IMR-90 (cell line): ENCODE data around the gene ERAP2. TPM values are rescaled to one million over a fixed set of nuclear protein-coding genes. Genes with fewer than 3 reads are reported as not detected.
A peak's percentile ranks its signal among the peaks of the same experiment; 100 is the strongest.

Experiments used
- ATAC-seq: fragments of 200-7000 bp; cut with Tn5 transposase; 2 replicates; pipeline ENCODE4 v1.9.1; 2020; ENCODE audit warnings: low read depth, mild to moderate bottlenecking, moderate library complexity
- BruUV-seq: library from RNA; stranded (reverse); fragments of 400-500 nt; replicated peaks from 2 replicates; lab custom pipeline; 2021; lab: Mats Ljungman, UMichigan
- CTCF ChIA-PET: fragments of 300-600 bp; formaldehyde crosslinking; extraction: SDS; loops from one replicate; lab custom pipeline; 2021; ENCODE audit warnings: antibody characterized with exemption; lab: Yijun Ruan, JAX
- POLR2A ChIA-PET: fragments of 300-600 bp; sonication (Branson Sonifier 250); formaldehyde crosslinking; loops from one replicate; lab custom pipeline; 2022; ENCODE audit warnings: antibody characterized with exemption; ENCODE audit not compliant: unreplicated experiment; lab: Charles Lee
- DNase-seq: peaks from one replicate; pipeline ENCODE4 v3.0.0; 2013
- H2AFZ ChIP-seq: replicated peaks from 2 replicates; pipeline ENCODE3; 2013; ENCODE audit warnings: low read length, mild to moderate bottlenecking; ENCODE audit not compliant: poor library complexity
- H2AK5ac ChIP-seq: 2 replicates; pipeline ENCODE4 v1.6.1; 2013; ENCODE audit warnings: low read depth, low read length, inconsistent platforms
- H2AK9ac ChIP-seq: replicated peaks from 2 replicates; pipeline ENCODE3; 2013; ENCODE audit warnings: mild to moderate bottlenecking, low read depth, low read length, moderate library complexity; ENCODE audit not compliant: poor library complexity
- H2BK120ac ChIP-seq: 2 replicates; pipeline ENCODE4 v1.6.1; 2013; ENCODE audit warnings: low read depth, low read length, inconsistent platforms
- H2BK15ac ChIP-seq: 3 replicates; pipeline ENCODE4 v1.6.1; 2013; ENCODE audit warnings: low read depth, low read length, inconsistent platforms
- H2BK20ac ChIP-seq: 2 replicates; pipeline ENCODE4 v1.6.1; 2013; ENCODE audit warnings: low read depth, mild to moderate bottlenecking, inconsistent platforms, low read length, moderate library complexity
- H2BK5ac ChIP-seq: 2 replicates; pipeline ENCODE4 v1.6.1; 2013; ENCODE audit warnings: mild to moderate bottlenecking, low read depth, low read length, inconsistent platforms; ENCODE audit not compliant: poor library complexity, severe bottlenecking
- H3K14ac ChIP-seq: replicated peaks from 2 replicates; pipeline ENCODE4 v1.6.1; 2013; ENCODE audit warnings: low read depth, low read length, inconsistent platforms
- H3K18ac ChIP-seq: 2 replicates; pipeline ENCODE4 v1.6.1; 2013; ENCODE audit warnings: low read depth, low read length, control low read depth
- H3K23ac ChIP-seq: 2 replicates; pipeline ENCODE4 v1.6.1; 2013; ENCODE audit warnings: low read depth, low read length, inconsistent platforms
- H3K27ac ChIP-seq: 2 replicates; pipeline ENCODE4 v1.5.1; 2013; ENCODE audit warnings: mild to moderate bottlenecking, control low read depth, low read length; ENCODE audit not compliant: insufficient read depth
- H3K27me3 ChIP-seq: 2 replicates; pipeline ENCODE4 v1.6.1; 2013; ENCODE audit warnings: low read length; ENCODE audit not compliant: control insufficient read depth, insufficient read depth
- H3K36me3 ChIP-seq: 2 replicates; pipeline ENCODE4 v1.6.1; 2013; ENCODE audit warnings: low read length, mixed read lengths; ENCODE audit not compliant: control insufficient read depth, insufficient read depth
- H3K4ac ChIP-seq: 2 replicates; pipeline ENCODE4 v1.6.1; 2013; ENCODE audit warnings: low read depth, low read length, inconsistent platforms
- H3K4me1 ChIP-seq: 2 replicates; pipeline ENCODE4 v1.6.1; 2013; ENCODE audit warnings: low read length, mixed read lengths; ENCODE audit not compliant: control insufficient read depth, insufficient read depth
- H3K4me2 ChIP-seq: 2 replicates; pipeline ENCODE4 v1.6.1; 2013; ENCODE audit warnings: low read depth, mild to moderate bottlenecking, control low read depth, low read length, moderate library complexity
- H3K4me3 ChIP-seq: 2 replicates; pipeline ENCODE4 v1.5.1; 2013; ENCODE audit warnings: low read depth, mild to moderate bottlenecking, control low read depth, low read length, moderate library complexity; ENCODE audit not compliant: insufficient read depth
- H3K56ac ChIP-seq: 2 replicates; pipeline ENCODE4 v1.6.1; 2013; ENCODE audit warnings: low read length, inconsistent platforms; ENCODE audit not compliant: insufficient read depth; ENCODE audit errors: extremely low read depth
- H3K79me1 ChIP-seq, 2 experiments: 2 replicates each; pipeline ENCODE4 v1.6.1; 2013; ENCODE audit warnings: low read length in 2 of 2, inconsistent platforms in 1 of 2, low read depth in 1 of 2
- H3K9ac ChIP-seq: 2 replicates; pipeline ENCODE4 v1.6.1; 2013; ENCODE audit warnings: low read depth, low read length, control low read depth
- H3K9me1 ChIP-seq: 2 replicates; pipeline ENCODE4 v1.6.1; 2013; ENCODE audit warnings: low read length, inconsistent platforms; ENCODE audit not compliant: insufficient read depth
- H3K9me3 ChIP-seq: 2 replicates; pipeline ENCODE4 v1.6.1; 2013; ENCODE audit warnings: low read length; ENCODE audit not compliant: control insufficient read depth, insufficient read depth
- H4K20me1 ChIP-seq: 2 replicates; pipeline ENCODE4 v1.6.1; 2013; ENCODE audit warnings: low read length, inconsistent platforms; ENCODE audit not compliant: insufficient read depth
- H4K5ac ChIP-seq: 2 replicates; pipeline ENCODE4 v1.6.1; 2013; ENCODE audit warnings: mild to moderate bottlenecking, low read depth, low read length, control low read depth
- H4K8ac ChIP-seq, 2 experiments: 2 replicates each; pipeline ENCODE4 v1.6.1; 2013; ENCODE audit warnings: low read depth in 2 of 2, low read length in 2 of 2, control low read depth in 1 of 2, inconsistent platforms in 1 of 2
- H4K91ac ChIP-seq: 2 replicates; pipeline ENCODE4 v1.6.1; 2013; ENCODE audit warnings: low read depth, low read length, inconsistent platforms; ENCODE audit not compliant: insufficient read depth
- CEBPB ChIP-seq: IDR thresholded peaks from 2 replicates; pipeline ENCODE4 v1.6.1; 2012; ENCODE audit warnings: low read depth, low read length, improper control_type of control experiment
- RFX5 ChIP-seq: IDR thresholded peaks from 2 replicates; pipeline ENCODE4 v1.8.0; 2012; ENCODE audit warnings: low read depth, mild to moderate bottlenecking, low read length, moderate library complexity
- WGBS, 2 experiments: methylation state at CpG; one replicate each; pipeline versions ENCODE4 v1.1.5 to v1.1.7; 2013; ENCODE audit warnings: missing lambda C conversion rate in 2 of 2; ENCODE audit not compliant: insufficient read length in 1 of 2; ENCODE audit errors: extremely low coverage in 2 of 2; 5-methylcytosine and 5-hydroxymethylcytosine counted together
- dilution Hi-C: fragments of 300-500 bp; cut with HindIII; formaldehyde crosslinking; loops from one replicate; pipeline ENCODE4 v1.14.3; 2018; ENCODE audit warnings: low sequenced_read_pairs; ENCODE audit not compliant: unreplicated experiment
- in situ Hi-C: fragments of 300-500 bp; cut with MboI; formaldehyde crosslinking; loops from 3 replicates; pipeline ENCODE4 v1.14.3; 2019; ENCODE audit warnings: low sequenced_read_pairs, inconsistent platforms, mixed read lengths
- intact Hi-C: fragments of 100-400 bp; cut with micrococcal nuclease; formaldehyde crosslinking; loops from 2 replicates; pipeline ENCODE4 v1.10.0; 2022
- polyA plus RNA-seq, 3 experiments: library from polyadenylated mRNA; depleted of rRNA; stranded (reverse); fragments of >200 nt; gene quantifications; 2 replicates each; pipeline ENCODE4 v1.2.3, GENCODE V29; 2012; ENCODE audit warnings: low replicate concordance in 1 of 3
- total RNA-seq: library from RNA; depleted of rRNA; stranded (reverse); fragments of >200 nt; gene quantifications from 2 replicates; pipeline ENCODE4 v1.2.3, GENCODE V29; 2012

Gene ERAP2
- total and polyA plus RNA-seq, 2 of the 4 experiments (the other 2 are of a cell fraction), result 10.6 to 21.3 TPM

GRCh38 chr5:96874631-96875030 lies 1.7 kb upstream of the ERAP2 start:
- no peak overlapping the region for H2BK15ac ChIP-seq
- in situ Hi-C loops, result loop anchor here (5.0 kb wide), 1 partner anchor 288 kb away; no protein-coding TSS in a partner anchor
- TF ChIP-seq CEBPB (no peak), RFX5 (no peak)
- H4K20me1 ChIP-seq, result no peaks in the 10 kb centered on the region
- H3K18ac ChIP-seq, result no peak overlapping the region
- H2AK5ac ChIP-seq, result no peak overlapping the region
- H4K5ac ChIP-seq, result no peak overlapping the region
- peaks cover 4% of the 10 kb centered on the region for H3K4me1 ChIP-seq
- H2AK9ac ChIP-seq, result peak overlapping the region; percentile 55
- H3K23ac ChIP-seq, result no peak overlapping the region
- H3K56ac ChIP-seq, result no peak overlapping the region
- H3K27me3 ChIP-seq, result no peaks in the 10 kb centered on the region
- no peak overlapping the region for H3K9ac ChIP-seq
- CTCF ChIA-PET, result interaction anchor here (0.9 kb wide), 1 partner anchor 276 kb away, joined by 5 read pairs; no protein-coding TSS in a partner anchor
- intact Hi-C loops, result no loop called here
- ATAC-seq, result no peak
- no peak overlapping the region for H3K27ac ChIP-seq
- no peaks in the 10 kb centered on the region for H3K9me3 ChIP-seq
- H2BK20ac ChIP-seq, result no peak overlapping the region
- POLR2A ChIA-PET, result no interaction called here
- H3K9me1 ChIP-seq, result peaks cover 1% of the 10 kb centered on the region
- H2BK120ac ChIP-seq, result no peak overlapping the region
- H3K4me2 ChIP-seq, result no peak overlapping the region
- no peak overlapping the region for H4K8ac ChIP-seq
- H2BK5ac ChIP-seq, result no peak overlapping the region
- H3K4ac ChIP-seq, result no peak overlapping the region
- no peak for DNase-seq
- dilution Hi-C loops, result loop anchor here (25.0 kb wide), 1 partner anchor 288 kb away; no protein-coding TSS in a partner anchor
- no TSS peak for BruUV-seq
- no peak overlapping the region for H4K91ac ChIP-seq
- H3K79me1 ChIP-seq, result peaks cover 0 to 14% of the 10 kb centered on the region in 2 experiments; a peak in 1 of 4 replicates
- no peaks in the 10 kb centered on the region for H3K36me3 ChIP-seq
- no peak overlapping the region for H3K14ac ChIP-seq
- no CpG with 5 or more reads among the region's 2 CpGs for WGBS, 2 experiments
- H2AFZ ChIP-seq, result peak overlapping the region; percentile 58
- no peak overlapping the region for H3K4me3 ChIP-seq
